ENCODE measurements around the gene LRRC8B. TPM values are rescaled to one million over a fixed set of nuclear protein-coding genes. Genes with fewer than 3 reads are reported as not detected.

Gene LRRC8B
- total and polyA plus RNA-seq, 2 experiments from 2014 or later, result 0.32 to 0.54 TPM

DNA sequence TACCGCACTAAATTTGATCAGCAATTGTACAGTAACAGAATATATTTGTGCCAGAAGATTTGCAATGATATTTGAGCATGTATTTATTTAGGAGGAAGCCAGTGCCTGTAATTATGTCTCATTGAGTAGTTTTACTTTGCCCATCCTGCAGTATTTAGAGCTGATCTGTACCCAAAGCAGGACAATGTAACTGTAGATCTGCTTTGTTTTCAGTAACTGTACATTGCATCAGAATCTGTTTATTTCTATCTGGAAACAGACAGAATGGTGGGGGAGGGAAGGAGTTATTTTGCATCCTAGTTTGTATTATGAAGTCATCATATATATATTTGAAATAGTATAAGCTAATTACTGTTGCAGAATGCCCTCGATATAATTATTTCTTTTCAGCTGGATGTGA lies 72.1 kb downstream of the LRRC8B start:
- H3F3A ChIP-seq (ENCODE audit: insufficient read depth), result no peaks in the 10 kb centered on the region
- no peaks in the 10 kb centered on the region for H3K79me2 ChIP-seq (ENCODE audit: insufficient read depth)
- H2AFZ ChIP-seq, result no peak overlapping the region
- H3K4me1 ChIP-seq (ENCODE audit: insufficient read depth), result peaks cover 9% of the 10 kb centered on the region; the same call in 1 of the 2 replicates
- no peak for DNase-seq
- H3K9me3 ChIP-seq (ENCODE audit: low read depth), result no peaks in the 10 kb centered on the region
- no peaks in the 10 kb centered on the region for H3K9me2 ChIP-seq (ENCODE audit: insufficient read depth)
- no peak overlapping the region for H3K4me3 ChIP-seq
- no peaks in the 10 kb centered on the region for H4K20me1 ChIP-seq (ENCODE audit: insufficient read depth)
- H3K27me3 ChIP-seq (replicated peaks; ENCODE audit: insufficient read depth), result no peaks in the 10 kb centered on the region
- TF ChIP-seq EZH2phosphoT487 (IDR thresholded peaks at IDR 0.05; ENCODE audit: insufficient read depth, low read depth), result no peak
- no peak for TF ChIP-seq EZH2 (IDR thresholded peaks at IDR 0.05; ENCODE audit: insufficient read depth, poor library complexity, severe bottlenecking)
- H3K9ac ChIP-seq, result no peak overlapping the region
- no peak overlapping the region for H3K27ac ChIP-seq
- 66 to 80% methylated on average over 2 of the region's 2 CpGs for WGBS, 2 experiments (ENCODE audit: low coverage in 1 of 2, low lambda C conversion rate in 2 of 2, missing lambda C conversion rate in 2 of 2)
- H3K36me3 ChIP-seq (ENCODE audit: low read depth), result no peaks in the 10 kb centered on the region
- no peak overlapping the region for H3K4me2 ChIP-seq (ENCODE audit: unreplicated experiment)
- in situ Hi-C loops (cut with MboI), result loop anchor here (25.0 kb wide), 1 partner anchor 109 kb away; no protein-coding TSS in a partner anchor

DNA sequence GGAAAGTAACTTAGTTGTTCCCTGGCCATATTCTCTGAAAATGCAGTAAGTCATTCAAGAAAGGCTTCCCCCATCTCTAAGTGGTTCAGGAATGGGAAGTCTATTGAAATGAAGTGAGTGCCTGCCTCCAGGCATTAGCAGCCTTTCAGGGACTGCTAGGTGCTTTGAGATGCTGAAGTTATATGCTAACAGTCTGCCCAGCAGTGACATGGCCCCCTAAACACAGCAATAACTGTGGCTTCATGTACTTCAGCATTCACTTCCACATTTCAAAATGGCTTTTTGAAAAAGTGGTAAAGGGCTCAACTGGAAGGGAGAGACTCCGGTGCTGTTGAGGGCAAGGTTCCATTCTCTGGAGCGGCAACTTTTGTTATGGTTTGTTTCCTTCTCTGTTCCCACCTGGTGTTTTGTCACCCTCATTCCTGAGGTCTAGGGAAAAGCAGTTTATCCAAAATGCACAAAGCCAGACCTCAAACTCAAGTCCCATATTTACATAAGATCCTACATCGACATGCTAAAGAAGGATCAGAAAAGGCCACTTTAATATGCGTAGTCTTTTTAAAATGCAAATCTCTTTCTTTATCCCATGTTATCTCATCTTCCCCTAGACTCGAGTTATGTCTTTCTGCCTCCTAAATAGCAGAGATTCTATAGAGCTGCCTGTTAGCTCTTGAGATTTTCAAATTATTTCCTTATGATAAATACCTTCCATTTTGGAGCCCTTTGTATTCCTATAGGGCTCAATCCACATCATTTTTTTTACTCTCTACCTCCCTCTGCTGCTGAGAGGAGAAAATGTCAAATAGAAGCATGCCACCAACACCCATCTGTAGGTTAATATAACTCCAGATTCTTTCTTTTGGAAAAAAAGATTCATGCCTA lies 74.1 kb downstream of the LRRC8B start:
- Histone ChIP-seq H3K4me1 (ENCODE audit: insufficient read depth) (peaks cover 16% of the 10 kb centered on the region), H4K20me1 (ENCODE audit: insufficient read depth) (no peaks in the 10 kb centered on the region), H3K27me3 (replicated peaks; ENCODE audit: insufficient read depth) (no peaks in the 10 kb centered on the region), H3K4me2 (ENCODE audit: unreplicated experiment) (no peak overlapping the region), H3K9me3 (ENCODE audit: low read depth) (no peaks in the 10 kb centered on the region), H3K9me2 (ENCODE audit: insufficient read depth) (no peaks in the 10 kb centered on the region), H3K36me3 (ENCODE audit: low read depth) (no peaks in the 10 kb centered on the region), H3K27ac (no peak overlapping the region), H3K4me3 (no peak overlapping the region), H3K9ac (no peak overlapping the region), H3K79me2 (ENCODE audit: insufficient read depth) (no peaks in the 10 kb centered on the region), H3F3A (ENCODE audit: insufficient read depth) (peaks cover 8% of the 10 kb centered on the region; the same call in 1 of the 2 replicates), H2AFZ (0 out of 2 replicates have a peak overlapping the region, but pooled peaks have one; percentile 11)
- DNase-seq, result peak; percentile 59
- TF ChIP-seq EZH2phosphoT487 (IDR thresholded peaks at IDR 0.05; ENCODE audit: insufficient read depth, low read depth) (no peak), EZH2 (IDR thresholded peaks at IDR 0.05; ENCODE audit: insufficient read depth, poor library complexity, severe bottlenecking) (no peak)
- 70 to 75% methylated on average over 5 of the region's 5 CpGs for WGBS, 2 experiments (ENCODE audit: low coverage in 1 of 2, low lambda C conversion rate in 2 of 2, missing lambda C conversion rate in 2 of 2)
- in situ Hi-C loops (cut with MboI), result loop anchor here (25.0 kb wide), 1 partner anchor 111 kb away; no protein-coding TSS in a partner anchor

DNA sequence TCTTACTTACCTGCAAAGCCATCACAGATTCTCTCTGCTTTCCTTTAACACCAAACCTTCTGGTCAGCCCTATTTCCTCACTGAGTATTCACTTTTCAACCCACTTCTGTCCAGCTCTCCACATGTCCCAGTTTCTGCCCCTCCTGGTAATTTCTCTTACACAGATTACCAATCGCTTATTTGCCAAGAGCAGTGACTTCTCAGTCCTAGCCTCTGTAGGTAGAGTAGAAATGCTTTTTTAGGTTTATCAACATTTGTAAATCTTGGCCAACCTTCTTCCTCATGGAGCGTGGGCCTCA lies 74.7 kb downstream of the LRRC8B start:
- Histone ChIP-seq H3K4me3 (no peak overlapping the region), H4K20me1 (ENCODE audit: insufficient read depth) (no peaks in the 10 kb centered on the region), H3K36me3 (ENCODE audit: low read depth) (no peaks in the 10 kb centered on the region), H2AFZ (no peak overlapping the region), H3K9me3 (ENCODE audit: low read depth) (no peaks in the 10 kb centered on the region), H3K27ac (no peak overlapping the region), H3K4me1 (ENCODE audit: insufficient read depth) (peaks cover 15% of the 10 kb centered on the region), H3F3A (ENCODE audit: insufficient read depth) (peaks cover 14% of the 10 kb centered on the region), H3K9ac (no peak overlapping the region), H3K9me2 (ENCODE audit: insufficient read depth) (no peaks in the 10 kb centered on the region), H3K27me3 (replicated peaks; ENCODE audit: insufficient read depth) (no peaks in the 10 kb centered on the region), H3K79me2 (ENCODE audit: insufficient read depth) (no peaks in the 10 kb centered on the region), H3K4me2 (ENCODE audit: unreplicated experiment) (no peak overlapping the region)
- no peak for DNase-seq
- WGBS, 2 experiments (ENCODE audit: low coverage in 1 of 2, low lambda C conversion rate in 2 of 2, missing lambda C conversion rate in 2 of 2), result 90 to 99% methylated on average over 2 of the region's 2 CpGs
- in situ Hi-C loops (cut with MboI), result loop anchor here (25.0 kb wide), 1 partner anchor 112 kb away; no protein-coding TSS in a partner anchor
- TF ChIP-seq EZH2phosphoT487 (IDR thresholded peaks at IDR 0.05; ENCODE audit: insufficient read depth, low read depth), result no peak
- TF ChIP-seq EZH2 (IDR thresholded peaks at IDR 0.05; ENCODE audit: insufficient read depth, poor library complexity, severe bottlenecking), result no peak

DNA sequence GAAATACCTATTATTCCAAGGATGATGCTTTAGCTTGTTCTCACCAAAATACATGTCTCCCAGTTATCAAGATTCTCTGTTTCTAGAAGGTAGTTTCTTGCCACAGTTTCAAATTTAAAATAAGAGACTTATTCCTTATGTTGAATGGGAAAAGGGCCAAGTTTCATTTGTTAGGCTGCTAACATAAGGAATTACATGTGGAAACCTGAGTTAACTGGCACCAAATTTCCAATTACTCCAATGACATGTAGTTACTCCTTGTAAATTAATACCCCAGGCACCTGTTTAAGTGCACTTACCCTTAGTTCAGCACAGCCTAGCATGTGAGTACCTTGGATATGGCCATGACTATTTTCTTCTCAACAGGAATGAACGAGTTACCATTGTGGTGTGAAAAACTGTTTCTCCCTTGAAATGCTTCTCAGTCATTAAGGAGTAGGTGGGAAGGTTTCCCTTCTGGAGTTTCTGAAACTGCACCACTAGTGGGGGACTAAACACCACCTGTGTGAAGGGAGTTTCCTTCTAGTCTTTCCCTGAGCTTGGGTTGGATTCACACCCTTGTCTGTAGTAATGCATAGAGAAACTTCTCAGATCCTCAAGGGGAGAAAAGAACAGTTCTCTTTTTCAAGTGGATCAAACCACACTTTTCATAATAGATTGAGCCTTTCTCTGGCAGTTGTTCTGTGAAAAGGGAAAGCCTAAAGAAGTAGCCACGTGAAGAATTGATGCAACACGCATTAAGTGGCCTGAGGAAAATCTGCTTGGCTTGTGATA lies 76.0 kb downstream of the LRRC8B start:
- Histone ChIP-seq H3K79me2 (ENCODE audit: insufficient read depth) (no peaks in the 10 kb centered on the region), H4K20me1 (ENCODE audit: insufficient read depth) (no peaks in the 10 kb centered on the region), H3K27me3 (replicated peaks; ENCODE audit: insufficient read depth) (no peaks in the 10 kb centered on the region), H3K9ac (no peak overlapping the region), H3K36me3 (ENCODE audit: low read depth) (no peaks in the 10 kb centered on the region), H3K4me1 (ENCODE audit: insufficient read depth) (peaks cover 25% of the 10 kb centered on the region), H2AFZ (no peak overlapping the region), H3K4me2 (ENCODE audit: unreplicated experiment) (no peak overlapping the region), H3F3A (ENCODE audit: insufficient read depth) (peaks cover 27% of the 10 kb centered on the region), H3K4me3 (no peak overlapping the region), H3K9me2 (ENCODE audit: insufficient read depth) (no peaks in the 10 kb centered on the region), H3K9me3 (ENCODE audit: low read depth) (no peaks in the 10 kb centered on the region), H3K27ac (no peak overlapping the region)
- DNase-seq, result no peak
- no peak for TF ChIP-seq EZH2phosphoT487 (IDR thresholded peaks at IDR 0.05; ENCODE audit: insufficient read depth, low read depth)
- TF ChIP-seq EZH2 (IDR thresholded peaks at IDR 0.05; ENCODE audit: insufficient read depth, poor library complexity, severe bottlenecking), result no peak
- in situ Hi-C loops (cut with MboI), result no loop called here
- WGBS, 2 experiments (ENCODE audit: low coverage in 1 of 2, low lambda C conversion rate in 2 of 2, missing lambda C conversion rate in 2 of 2), result 93 to 96% methylated on average over 3 of the region's 3 CpGs

Data from GM23248 (cell line).